Hepatic stellate cell (primary cell): ENCODE measurements around the gene FGF12.

Source experiments
- DNase-seq: peaks from one replicate; pipeline ENCODE4 v3.0.0; 2011; ENCODE audit warnings: low spot score

Gene FGF12

DNA sequence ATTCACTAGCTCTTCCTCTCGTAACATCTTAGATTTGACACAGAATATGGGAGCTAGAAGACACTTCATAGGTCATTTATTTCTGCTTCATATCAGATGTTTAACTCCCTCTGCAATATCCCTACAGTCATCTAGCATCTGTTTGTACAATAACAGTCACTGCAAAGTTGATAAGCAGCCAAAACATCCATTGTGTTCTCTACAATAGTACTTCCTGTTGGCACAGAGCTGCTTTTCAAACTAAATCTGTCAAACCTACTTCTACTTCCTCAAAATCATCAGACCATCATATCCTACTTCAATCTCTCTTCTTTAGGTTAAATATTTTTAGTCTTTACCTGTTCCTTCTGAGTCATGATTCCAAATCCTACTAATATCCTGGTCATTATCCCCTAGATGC is 233.2 kb downstream of the FGF12 start:
- DNase-seq: no peak

DNA sequence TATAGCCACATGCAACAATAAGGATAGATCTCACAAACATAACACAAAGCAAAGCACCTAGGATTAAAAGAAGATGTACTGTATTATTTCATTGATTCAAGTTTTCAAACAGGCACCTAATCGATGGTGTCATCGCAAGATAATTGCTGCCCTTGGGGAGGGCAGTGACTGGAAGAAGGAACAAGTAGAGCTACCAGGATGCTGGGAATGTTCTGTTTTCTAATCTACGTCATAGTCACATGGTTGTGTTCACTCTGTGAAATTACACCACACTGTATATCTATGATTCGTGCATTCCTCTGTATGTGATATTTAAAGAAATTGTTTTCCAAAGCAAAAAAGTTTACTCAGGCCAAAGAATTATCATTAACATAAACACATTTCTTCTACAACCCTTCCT is 236.6 kb downstream of the FGF12 start:
- no peak for DNase-seq

DNA sequence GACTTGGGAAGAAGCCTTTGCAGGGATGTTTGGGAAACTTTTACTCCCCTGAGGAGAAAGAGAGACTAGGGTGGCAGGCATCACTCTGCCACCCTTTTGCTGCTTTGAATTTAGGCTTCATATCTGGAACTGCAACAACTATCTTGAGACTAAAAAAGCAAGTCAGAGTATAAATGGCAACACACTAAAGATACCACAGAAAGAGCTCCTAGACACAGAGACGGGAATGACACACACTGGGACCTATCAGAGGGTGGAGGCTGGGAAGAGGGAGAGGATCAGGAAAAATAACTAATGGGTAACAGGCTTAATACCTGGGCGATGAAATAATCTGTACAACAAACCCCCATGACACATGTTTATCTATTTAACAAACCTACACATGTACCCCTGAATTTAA is 237.8 kb downstream of the FGF12 start:
- DNase-seq: no peak

DNA sequence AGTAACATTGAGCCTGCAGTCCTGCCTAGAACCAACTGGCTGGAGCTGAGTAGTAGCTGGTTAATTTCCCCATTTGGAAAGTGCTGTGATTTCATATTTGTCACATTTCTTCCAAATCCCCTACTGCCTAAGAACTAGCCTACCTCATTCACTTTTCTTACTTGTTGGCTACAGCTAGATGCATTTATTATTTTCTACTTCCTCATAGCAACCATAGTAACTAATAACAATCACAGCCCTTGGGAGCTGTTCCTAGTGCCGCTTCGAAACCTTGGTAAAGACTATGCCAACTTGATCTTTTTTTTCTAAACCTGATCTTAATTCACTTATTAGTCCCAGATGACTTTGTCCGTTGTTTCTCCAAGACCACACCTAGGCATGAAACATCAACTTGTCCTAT is 240.3 kb downstream of the FGF12 start:
- no peak for DNase-seq

DNA sequence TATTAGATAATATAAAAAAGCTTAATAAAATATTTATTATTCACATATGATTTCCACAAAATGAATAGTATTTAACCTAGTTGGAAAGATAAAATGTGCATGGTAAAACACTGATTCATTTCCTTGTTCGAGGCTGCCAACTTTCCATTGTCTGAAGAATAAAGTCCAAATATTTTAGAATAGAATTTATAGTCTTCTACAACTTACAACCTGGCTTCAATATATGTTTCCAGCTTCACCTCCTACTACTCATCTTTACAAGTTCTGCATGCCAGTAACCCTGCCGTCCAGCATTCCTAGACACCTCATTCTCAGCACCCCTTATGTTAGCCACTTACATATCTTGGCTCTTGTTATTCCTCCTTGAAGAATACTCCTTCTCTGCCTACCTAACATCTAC is 244.5 kb downstream of the FGF12 start:
- no peak for DNase-seq

DNA sequence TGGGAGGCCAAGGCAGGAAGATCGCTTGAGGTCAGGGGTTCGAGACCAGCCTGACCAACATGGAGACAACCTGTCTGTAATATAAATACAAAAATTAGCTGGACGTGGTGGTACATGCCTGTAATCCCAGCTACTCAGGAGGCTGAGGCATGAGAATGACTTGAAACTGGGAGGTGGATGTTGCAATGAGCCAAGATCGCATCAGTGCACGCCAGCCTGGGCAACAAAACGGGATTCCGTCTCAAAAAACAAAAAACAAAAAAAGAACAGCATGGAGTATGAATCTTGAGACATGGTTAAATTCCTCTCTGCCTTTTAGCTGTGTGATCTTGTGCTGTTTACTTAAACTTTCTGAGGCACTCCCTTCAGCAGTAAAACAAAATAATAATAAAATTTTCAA is 244.9 kb downstream of the FGF12 start:
- DNase-seq: no peak

DNA sequence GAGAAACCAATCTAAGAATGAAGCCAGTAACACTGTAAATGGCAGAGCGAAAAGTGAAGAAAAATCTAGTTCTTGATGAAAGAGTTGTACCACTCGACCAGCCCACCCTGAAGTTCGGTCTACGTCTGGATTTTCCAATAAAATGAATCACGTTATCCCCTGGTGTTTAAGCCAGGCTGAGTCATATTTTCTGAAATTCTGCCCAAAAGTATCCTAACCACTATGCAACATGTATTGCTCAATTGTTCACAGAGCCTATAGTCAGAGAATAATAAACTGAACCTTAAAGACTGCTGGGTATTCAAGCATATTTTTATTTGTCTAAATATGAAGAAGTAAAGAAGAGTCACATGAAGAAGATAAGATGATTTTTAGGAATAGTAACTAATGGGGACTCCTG is 245.7 kb downstream of the FGF12 start:
- DNase-seq: no peak

DNA sequence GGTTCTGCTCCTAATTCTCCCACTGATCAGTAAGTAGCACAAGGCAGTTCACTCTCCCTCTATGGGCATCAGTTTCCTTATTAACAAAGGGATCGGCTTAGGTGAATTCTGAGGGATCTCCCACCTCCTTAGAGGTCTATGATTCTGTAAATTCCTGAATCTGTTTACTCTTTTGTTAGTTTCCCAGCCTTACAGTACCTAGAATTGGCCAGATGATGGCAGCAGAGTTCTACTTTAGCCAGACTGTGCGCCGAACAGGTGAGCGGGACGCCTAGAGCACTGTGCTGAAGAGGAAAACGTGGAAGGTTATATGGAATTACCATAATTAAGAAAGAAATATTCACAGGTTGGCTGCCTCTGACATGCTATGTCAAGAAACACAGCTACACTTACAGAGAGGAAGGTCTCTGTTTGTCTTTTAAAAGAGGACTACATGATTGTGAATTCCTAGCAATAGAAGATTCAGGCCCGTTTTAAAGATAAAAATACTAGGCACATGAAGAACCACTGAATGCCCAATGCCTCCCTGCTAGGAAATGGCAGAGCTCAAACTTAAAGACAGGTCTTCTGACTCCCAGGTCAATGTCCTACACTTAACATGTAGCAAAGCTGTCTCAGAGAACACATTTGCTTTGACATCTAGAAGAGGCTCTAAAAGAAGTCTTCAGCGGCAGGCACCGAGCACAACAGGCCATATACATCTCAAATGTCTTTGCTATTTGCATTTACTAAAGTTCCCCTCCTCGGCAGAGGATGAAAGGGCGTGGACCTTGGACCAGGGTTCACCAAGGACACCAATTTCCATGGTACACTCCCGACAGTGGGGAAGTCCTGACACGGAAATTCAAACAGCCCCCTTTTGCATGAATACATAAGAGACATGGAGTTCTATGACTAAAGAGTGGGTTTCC is 259.9 kb downstream of the FGF12 start:
- DNase-seq: peak; percentile 4

DNA sequence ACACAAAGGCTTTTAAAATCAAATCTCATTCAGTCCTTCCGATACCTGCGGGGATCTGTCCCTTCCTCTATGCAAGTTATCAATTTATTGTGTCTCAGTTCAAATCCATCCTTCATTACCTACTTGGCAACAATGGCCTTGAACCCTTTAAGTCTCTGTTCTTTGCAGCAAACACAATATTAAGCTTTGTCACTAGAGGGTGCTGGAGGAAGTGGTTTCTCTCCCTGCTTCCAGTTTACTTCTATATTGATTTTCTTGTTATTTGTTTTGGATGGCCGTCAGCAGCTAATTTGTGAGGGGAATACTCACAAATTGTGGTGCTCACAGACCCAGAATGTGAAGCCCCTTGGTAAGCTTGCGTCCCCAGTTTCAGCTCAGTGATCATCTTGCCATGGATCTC is 278.3 kb downstream of the FGF12 start:
- no peak for DNase-seq

DNA sequence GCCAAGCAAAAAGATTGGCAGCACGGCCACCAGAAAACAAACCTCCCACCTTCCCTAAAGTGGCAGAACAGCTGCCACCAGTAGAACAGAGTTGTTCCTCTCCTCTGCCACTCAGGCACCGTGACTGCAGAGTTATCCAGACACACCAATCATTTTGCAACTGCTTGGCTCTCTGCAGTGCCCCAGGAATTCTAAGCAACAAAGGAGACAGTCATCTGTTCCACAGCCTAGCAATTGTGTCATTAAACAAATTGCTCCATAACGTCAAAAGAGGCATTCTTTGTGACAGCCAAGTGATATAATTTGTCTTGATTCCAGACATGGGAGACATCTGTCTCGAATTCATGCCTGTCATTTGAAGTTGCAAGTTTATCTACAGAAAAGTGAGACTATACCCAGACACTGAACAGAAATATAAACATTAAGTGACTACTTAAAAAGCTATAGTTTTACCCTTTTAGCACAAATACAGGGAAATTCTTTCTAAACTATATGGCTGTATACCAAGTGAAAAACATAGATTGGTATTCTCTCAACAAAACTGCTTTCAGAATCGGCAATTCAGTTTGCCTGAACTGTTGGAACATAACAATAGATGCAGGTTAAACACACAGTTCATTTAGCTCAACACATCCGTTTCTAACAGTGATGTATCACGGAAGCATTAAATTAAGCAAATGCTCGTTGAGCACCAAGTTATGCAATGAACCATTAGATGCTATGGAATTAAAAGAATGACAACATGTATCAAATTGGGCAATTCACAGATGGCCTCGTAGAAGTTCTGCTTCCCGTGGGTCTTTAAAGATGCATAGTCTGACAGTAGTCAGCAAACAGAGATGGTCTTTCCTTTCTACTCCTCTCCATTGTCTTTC is 281.3 kb downstream of the FGF12 start:
- no peak for DNase-seq

DNA sequence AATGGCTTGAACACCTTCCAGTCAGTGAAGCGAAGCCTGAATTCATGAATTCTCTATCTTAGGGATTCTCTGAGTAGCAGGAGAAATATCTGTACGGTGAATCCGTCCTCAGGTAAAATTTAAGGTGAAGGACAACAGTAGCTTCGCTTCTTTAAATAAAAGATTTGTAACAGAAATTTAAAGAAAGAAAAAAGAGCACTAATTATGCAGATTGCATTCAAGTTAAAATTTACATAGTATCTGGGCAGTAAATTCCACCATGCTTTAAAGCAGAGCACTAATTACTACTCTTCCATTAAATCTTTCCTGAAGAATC is 282.6 kb downstream of the FGF12 start:
- DNase-seq: no peak

DNA sequence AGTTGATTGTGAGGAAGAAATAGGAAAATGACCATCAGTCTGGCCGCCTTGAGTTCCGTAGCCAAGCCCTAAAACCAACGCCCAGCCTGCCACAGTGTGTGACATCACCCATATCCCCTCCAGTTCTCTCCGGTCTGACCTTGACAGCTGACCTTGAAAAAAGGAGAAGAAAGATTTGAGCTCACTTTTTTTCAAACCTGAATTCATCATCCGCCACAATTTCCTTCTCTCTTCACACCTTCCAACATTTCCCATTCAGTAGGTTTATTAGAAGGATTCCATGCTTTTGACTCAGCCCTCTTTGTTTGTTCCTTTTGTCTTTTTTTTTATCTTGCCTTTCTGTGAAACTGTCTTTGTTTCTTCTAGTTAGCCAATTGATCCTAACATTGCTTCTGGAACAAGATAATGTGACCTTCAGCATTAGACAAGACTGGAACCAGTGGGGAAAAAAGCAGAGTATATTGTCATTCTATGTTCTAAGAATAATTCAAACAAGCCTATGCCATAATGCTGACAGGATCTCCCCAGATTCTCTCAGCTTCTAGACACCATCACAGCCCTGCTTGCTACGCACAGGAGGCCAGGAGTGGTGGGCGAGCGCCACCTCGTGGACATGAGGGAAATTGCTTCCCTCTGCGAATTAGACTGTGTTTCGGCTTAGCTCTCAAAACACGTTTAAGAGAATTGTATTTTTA is 283.1 kb downstream of the FGF12 start:
- DNase-seq: peak; percentile 36

DNA sequence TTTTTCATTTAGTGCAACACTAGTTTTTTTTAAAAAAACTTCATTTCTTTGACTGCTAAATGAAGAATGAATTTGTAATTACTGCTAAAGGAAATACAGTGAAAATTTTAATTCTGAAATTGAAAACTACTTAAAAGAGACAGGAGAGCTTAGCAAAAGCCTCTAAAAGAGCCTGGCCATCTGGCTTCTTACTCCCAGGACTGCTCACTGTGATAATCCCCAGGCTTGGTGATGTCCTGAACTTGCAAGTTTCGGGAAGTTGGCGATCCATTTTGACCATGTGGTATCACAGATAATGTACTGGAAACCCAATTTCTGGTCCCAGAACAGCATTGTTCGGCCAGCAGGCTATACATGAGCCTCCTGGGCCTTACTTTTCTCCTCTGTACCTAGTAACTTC is 292.1 kb downstream of the FGF12 start:
- no peak for DNase-seq

DNA sequence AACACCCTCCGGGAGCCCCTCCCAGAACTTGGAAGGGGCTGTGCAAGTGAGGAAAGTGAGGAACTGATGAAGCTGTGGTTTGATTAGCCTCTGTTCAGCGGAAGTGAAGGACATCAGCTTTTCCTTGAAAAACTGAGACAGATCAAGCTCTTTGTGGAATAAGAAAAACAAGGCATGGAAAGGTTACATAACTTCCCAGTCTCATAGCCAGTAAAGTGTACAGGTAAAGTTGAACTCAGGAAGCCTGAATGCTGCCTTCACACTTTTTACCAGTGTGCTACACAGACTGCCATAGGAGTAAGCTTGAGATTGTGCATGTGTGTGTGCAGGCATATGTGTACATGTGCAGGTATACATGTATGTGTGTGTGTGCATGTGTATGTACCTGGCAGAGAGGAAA is 293.2 kb downstream of the FGF12 start:
- DNase-seq: no peak

DNA sequence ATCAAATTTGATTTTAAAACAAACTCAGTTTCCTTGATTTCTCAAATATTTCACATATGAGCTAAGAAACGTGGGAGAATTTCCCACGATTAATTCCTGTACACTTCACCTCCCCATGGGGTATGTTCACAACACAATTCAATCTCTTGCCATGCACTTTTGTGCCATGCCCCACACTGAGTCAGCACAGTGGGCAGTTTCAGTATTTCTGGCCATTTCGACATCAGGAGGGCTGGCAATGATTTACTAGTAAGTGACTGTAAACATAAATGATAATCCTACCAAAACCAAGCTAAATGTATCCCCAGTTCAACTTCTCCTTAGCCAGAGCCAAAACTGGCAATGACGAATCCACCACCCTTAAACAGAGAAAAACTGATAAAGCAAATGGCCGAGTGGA is 293.6 kb downstream of the FGF12 start:
- no peak for DNase-seq

DNA sequence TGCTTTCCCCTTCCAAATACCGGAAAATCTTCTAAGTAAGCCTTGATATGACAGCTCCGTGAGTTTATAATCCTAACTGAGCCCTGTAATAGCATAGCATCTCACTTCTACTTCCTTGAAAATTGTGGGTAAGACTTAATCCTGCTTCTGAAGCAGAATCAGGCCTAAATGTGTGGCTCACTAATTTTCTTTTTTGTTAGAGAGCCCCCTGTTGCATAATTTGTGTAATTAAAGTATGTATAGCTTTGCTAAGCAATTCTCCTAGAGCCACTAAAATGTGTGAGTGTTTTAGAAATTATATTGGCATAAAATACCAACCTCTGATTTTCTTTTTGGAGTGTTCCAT is 304.4 kb downstream of the FGF12 start:
- no peak for DNase-seq

DNA sequence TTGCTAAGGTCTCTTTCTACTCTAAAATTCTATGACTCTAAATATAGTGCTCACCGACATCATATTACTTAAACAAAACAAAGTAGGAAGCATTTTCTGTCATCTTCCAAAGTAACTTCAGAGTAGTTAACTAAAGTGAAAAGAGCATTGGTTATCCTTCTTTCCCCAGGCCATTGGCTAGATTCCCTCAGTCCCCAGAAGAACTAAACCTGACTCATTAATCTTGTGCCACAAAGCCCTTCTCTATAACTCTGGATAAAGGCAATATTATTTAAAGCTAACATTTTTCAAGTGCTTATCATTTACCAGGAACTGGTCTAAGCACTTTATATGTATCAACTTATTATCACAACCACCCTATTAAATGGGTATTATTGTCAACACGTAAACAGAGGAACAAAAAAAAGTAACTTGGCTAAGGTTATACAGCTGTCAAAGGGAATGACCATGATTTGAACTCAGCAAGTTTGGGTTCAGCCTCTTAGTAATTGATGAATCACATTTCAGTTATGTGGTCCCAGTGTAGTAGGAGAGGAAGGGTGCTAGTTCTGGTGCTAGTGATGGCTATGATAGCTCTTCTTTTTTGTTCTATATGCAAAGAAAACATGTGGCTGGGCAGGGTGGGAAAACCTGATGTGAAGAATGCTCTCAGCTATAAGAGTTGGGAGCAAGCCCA is 304.9 kb downstream of the FGF12 start:
- no peak for DNase-seq

DNA sequence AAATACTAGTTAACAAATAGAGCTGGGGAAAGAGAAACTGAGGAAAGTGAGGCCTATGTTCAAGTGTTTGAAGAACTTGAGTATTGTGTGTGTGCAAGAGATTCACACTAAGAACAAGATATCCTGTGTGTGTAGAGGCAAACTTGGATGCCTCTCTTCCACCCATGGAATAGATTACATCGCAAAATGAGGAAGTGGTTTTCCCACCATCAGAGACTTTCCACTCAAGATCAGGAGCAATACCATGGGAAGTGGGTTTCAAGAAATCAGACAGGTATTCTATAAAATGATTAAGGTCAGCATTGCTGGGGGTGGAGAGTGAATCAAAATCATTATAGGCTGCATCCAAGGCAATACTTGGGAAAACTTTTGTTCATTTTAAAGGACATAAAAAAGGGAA is 308.0 kb downstream of the FGF12 start:
- DNase-seq: no peak

DNA sequence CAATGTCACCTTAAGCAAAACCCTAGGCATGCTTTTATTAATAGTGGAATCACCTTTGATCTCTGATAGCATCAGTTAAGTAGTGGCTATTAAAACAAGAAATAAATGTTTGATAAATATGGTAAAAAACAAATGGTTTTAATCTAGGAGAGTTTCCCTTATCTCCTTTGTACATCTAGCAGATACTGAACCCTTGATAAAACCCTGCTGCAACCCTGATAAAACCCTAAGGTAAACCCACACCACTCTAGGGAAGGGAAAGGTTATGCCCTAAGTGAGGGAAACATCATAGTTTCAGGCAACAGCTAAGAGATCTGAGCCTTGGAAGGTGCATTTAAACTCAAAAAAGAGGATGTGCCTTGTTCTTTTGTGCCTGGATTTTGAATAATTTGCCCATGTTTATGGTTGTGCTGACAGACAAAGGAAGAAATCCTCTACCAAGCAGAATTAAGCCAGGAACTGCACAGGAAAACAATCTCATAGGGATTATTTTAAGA is 309.7 kb downstream of the FGF12 start:
- DNase-seq: no peak

DNA sequence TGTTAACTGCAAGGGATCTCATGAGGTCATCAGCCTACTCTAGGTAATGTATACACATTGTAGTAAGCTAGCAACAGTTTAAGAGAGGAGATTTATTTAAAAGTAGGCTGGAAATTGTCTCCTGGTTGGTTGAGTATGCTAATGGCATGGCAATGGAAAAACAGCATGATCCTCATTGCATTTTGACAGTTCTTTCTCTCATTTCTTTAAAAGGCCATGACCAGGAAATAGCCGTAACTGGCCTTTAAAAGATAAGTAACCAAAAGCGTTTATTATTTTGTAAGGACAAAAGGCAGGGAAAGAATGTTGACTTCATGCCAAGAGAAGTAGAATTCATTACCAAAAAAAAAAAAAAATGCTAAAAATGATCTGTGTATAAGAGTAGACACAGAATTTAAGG is 310.3 kb downstream of the FGF12 start:
- no peak for DNase-seq

DNA sequence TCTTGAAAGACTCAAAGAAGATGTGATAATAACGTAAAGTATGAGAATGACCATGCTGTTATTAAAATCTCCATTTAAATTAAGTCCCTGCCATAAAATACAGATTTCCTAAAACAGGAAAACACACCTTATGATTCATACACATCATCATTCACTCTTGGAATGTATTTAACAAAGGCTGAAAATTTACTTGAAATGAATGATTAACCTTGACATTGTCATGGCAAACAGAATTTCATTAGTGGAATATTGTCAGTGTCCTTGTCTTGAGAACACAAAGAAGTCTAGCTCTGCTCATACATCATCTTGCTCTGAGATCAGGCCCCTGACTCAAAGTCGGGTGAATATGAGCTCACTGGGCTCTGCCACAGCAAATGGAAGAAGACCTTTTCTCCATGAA is 313.9 kb downstream of the FGF12 start:
- no peak for DNase-seq

DNA sequence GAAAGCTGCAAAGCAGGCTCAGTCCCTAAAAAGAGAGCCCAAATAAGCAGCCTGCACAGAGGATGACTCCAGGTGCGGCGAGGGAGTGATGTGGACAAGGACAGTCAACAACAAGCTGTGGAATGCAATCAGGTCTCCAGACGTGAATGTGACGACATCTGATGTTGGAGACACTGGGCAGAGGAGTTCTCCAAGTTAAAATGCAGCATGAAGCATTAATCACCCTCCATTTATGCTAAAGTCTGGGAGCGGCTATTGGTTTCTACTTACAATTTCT is 316.7 kb downstream of the FGF12 start:
- no peak for DNase-seq
